ENCODE results near the gene METTL22. TPM values are rescaled to one million over a fixed set of nuclear protein-coding genes. Genes with fewer than 3 reads are reported as not detected.

The METTL22 gene
- total RNA-seq, 4 donors from 2014 or later: 22.5 to 24.5 (median 23.4) TPM

GRCh38 chr16:8683640-8684039 lies 62.1 kb downstream of the METTL22 start:
- Histone ChIP-seq H3K4me1 (peaks cover 0 to 3% (median 0%) of the 10 kb centered on the region in 4 donors), H3K36me3 (peaks cover 0 to 3% (median 0%) of the 10 kb centered on the region in 4 donors), H3K27me3 (no peaks in the 10 kb centered on the region), H3K27ac (replicated peaks in 1 of 4) (no peak overlapping the region), H3K4me3 (no peak overlapping the region), H3K9me3 (no peaks in the 10 kb centered on the region)
- intact Hi-C loops (cut with DNase I): no loop called here
- DNase-seq (ENCODE audit: extremely low spot score): no peak
- TF ChIP-seq, protein P1, sequence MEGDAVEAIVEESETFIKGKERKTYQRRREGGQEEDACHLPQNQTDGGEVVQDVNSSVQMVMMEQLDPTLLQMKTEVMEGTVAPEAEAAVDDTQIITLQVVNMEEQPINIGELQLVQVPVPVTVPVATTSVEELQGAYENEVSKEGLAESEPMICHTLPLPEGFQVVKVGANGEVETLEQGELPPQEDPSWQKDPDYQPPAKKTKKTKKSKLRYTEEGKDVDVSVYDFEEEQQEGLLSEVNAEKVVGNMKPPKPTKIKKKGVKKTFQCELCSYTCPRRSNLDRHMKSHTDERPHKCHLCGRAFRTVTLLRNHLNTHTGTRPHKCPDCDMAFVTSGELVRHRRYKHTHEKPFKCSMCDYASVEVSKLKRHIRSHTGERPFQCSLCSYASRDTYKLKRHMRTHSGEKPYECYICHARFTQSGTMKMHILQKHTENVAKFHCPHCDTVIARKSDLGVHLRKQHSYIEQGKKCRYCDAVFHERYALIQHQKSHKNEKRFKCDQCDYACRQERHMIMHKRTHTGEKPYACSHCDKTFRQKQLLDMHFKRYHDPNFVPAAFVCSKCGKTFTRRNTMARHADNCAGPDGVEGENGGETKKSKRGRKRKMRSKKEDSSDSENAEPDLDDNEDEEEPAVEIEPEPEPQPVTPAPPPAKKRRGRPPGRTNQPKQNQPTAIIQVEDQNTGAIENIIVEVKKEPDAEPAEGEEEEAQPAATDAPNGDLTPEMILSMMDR (IDR thresholded peaks at IDR 0.05): no peak
- TF ChIP-seq POLR2A (IDR thresholded peaks at IDR 0.05; ENCODE audit: low read depth) (no peak), EP300 (IDR thresholded peaks at IDR 0.05) (no peak), POLR2AphosphoS5 (IDR thresholded peaks at IDR 0.05) (no peak)
- 69% methylated on average over 4 of the region's 4 CpGs for WGBS

DNA sequence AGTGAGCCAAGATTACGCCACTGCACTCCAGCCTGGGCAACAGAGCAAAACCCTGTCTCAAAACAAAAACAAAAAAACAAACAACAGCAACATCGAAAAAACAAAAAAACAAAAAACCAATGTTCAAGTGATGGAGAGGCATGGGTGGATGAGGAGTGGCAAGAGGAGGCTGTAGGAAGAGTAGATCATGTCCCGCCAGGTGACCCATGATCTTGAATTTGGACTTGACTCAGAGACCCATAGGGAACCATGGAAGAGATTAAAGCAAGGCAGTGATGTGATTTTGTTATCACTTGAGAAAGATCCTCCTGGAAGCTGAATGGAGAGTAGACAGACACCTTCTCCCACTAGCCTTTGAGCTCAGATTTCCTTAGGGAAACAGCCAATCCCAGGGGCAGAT lies 64.1 kb downstream of the METTL22 start:
- TF ChIP-seq POLR2AphosphoS5 (IDR thresholded peaks at IDR 0.05): no peak
- TF ChIP-seq EP300 (IDR thresholded peaks at IDR 0.05): no peak
- peaks cover 0 to 4% (median 0%) of the 10 kb centered on the region in 4 donors for H3K36me3 ChIP-seq
- peaks cover 0 to 3% (median 0%) of the 10 kb centered on the region in 4 donors for H3K4me1 ChIP-seq
- peaks cover 0 to 16% (median 11%) of the 10 kb centered on the region in 4 donors for H3K9me3 ChIP-seq
- no peak overlapping the region for H3K27ac ChIP-seq (replicated peaks in 1 of 4)
- DNase-seq (ENCODE audit: extremely low spot score): no peak
- intact Hi-C loops (cut with DNase I): no loop called here
- H3K27me3 ChIP-seq: no peaks in the 10 kb centered on the region
- no peak overlapping the region for H3K4me3 ChIP-seq
- 58% methylated on average over 3 of the region's 3 CpGs for WGBS

GRCh38 chr16:8686031-8686621 lies 64.6 kb downstream of the METTL22 start:
- Histone ChIP-seq H3K27ac (replicated peaks in 1 of 4) (no peak overlapping the region), H3K4me1 (peaks cover 0 to 3% (median 0%) of the 10 kb centered on the region in 4 donors), H3K36me3 (peaks cover 0 to 4% (median 0%) of the 10 kb centered on the region in 4 donors), H3K9me3 (peaks cover 0 to 16% (median 11%) of the 10 kb centered on the region in 4 donors), H3K27me3 (no peaks in the 10 kb centered on the region), H3K4me3 (no peak overlapping the region)
- TF ChIP-seq POLR2A (IDR thresholded peaks at IDR 0.05; ENCODE audit: low read depth): no peak
- TF ChIP-seq, protein P1 (IDR thresholded peaks at IDR 0.05): no peak
- no peak for TF ChIP-seq POLR2AphosphoS5 (IDR thresholded peaks at IDR 0.05)
- TF ChIP-seq EP300 (IDR thresholded peaks at IDR 0.05): no peak
- intact Hi-C loops (cut with DNase I): no loop called here
- DNase-seq (ENCODE audit: extremely low spot score): no peak
- 52% methylated on average over 7 of the region's 7 CpGs for WGBS

DNA sequence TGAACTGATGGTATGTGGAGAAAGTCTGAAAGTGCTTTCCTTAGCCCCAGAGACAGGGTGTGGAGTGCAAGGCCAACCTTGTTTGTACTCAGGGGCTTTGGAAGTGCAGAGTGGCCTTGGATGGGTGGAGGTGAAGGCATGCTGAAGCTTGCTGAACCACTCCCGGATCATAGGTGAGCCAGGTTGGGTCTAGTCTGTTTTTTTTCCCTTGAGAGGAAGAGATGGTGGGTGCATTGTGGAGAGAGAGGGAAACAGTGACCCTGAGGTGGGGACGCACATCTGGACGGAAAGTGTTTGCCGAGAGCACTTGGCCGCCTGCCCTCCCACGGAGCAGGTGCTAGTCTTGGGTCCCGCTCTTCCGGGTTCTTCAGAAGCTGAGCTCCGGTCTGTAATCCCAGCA lies 65.4 kb downstream of the METTL22 start:
- Histone ChIP-seq H3K9me3 (peaks cover 0 to 16% (median 11%) of the 10 kb centered on the region in 4 donors), H3K4me3 (no peak overlapping the region), H3K36me3 (peaks cover 0 to 4% (median 0%) of the 10 kb centered on the region in 4 donors), H3K4me1 (peaks cover 0 to 3% (median 0%) of the 10 kb centered on the region in 4 donors), H3K27me3 (no peaks in the 10 kb centered on the region), H3K27ac (replicated peaks in 1 of 4) (no peak overlapping the region)
- WGBS: 89% methylated on average over 8 of the region's 9 CpGs
- TF ChIP-seq POLR2A (IDR thresholded peaks at IDR 0.05; ENCODE audit: low read depth) (no peak), POLR2AphosphoS5 (IDR thresholded peaks at IDR 0.05) (no peak), EP300 (IDR thresholded peaks at IDR 0.05) (no peak)
- TF ChIP-seq, protein P1 (IDR thresholded peaks at IDR 0.05): no peak
- no peak for DNase-seq (ENCODE audit: extremely low spot score)
- intact Hi-C loops (cut with DNase I): no loop called here

- Histone ChIP-seq H3K4me3 (no peak overlapping the region), H3K27me3 (no peaks in the 10 kb centered on the region), H3K4me1 (peaks cover 0 to 3% (median 0%) of the 10 kb centered on the region in 4 donors), H3K9me3 (peaks cover 0 to 16% (median 11%) of the 10 kb centered on the region in 4 donors), H3K27ac (replicated peaks in 1 of 4) (no peak overlapping the region), H3K36me3 (peaks cover 0 to 5% (median 0%) of the 10 kb centered on the region in 4 donors)
- intact Hi-C loops (cut with DNase I): no loop called here
- no peak for DNase-seq (ENCODE audit: extremely low spot score)
- TF ChIP-seq POLR2A (IDR thresholded peaks at IDR 0.05; ENCODE audit: low read depth) (no peak), EP300 (IDR thresholded peaks at IDR 0.05) (no peak), POLR2AphosphoS5 (IDR thresholded peaks at IDR 0.05) (no peak)
- TF ChIP-seq, protein P1 (IDR thresholded peaks at IDR 0.05): no peak
- WGBS: 77% methylated on average over 1 of the region's 1 CpG
Observed at GRCh38 chr16:8689686-8690085, 68.2 kb downstream of the METTL22 start.
